ENCODE measurements around the gene MRPL48.

DNA sequence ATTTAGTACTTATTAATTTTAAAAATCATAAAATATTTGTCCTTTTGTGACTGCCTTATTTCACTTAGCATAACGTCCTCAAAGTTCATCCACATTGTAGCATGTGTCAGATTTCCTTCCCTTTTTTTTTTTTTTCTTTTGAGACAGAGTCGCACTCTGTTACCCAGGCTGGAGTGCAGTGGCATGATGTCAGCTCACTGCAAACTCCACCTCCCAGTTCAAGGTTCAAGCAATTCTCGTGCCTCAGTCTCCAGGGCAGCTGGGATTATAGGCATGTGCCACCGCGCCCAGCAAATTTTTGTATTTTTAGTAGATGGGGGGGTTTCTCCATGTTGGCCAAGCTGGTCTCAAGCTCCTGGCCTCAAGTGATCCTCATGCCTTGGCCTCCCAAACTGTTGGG is 37.4 kb upstream of the MRPL48 start:
- TF ChIP-seq BCL11A (IDR thresholded peaks at IDR 0.05; ENCODE audit: low read depth in 2 of 2, low read length in 2 of 2) (no peak), RAD21 (IDR thresholded peaks at IDR 0.05 in 1 of 2, conservative IDR thresholded peaks at IDR 0.05 in 1 of 2; ENCODE audit: low read depth in 2 of 2, low read length in 2 of 2) (no peak), TAF1 (IDR thresholded peaks at IDR 0.05; ENCODE audit: low read depth, low read length) (no peak), POLR2A (IDR thresholded peaks at IDR 0.05; ENCODE audit: control extremely low read depth in 1 of 2, low read depth in 2 of 2, low read length in 2 of 2) (no peak), CEBPB (IDR thresholded peaks at IDR 0.05; ENCODE audit: low read depth, low read length) (no peak), EZH2 (IDR thresholded peaks at IDR 0.05; ENCODE audit: low read depth, low read length, severe bottlenecking) (no peak)
- TF ChIP-seq, protein P1, sequence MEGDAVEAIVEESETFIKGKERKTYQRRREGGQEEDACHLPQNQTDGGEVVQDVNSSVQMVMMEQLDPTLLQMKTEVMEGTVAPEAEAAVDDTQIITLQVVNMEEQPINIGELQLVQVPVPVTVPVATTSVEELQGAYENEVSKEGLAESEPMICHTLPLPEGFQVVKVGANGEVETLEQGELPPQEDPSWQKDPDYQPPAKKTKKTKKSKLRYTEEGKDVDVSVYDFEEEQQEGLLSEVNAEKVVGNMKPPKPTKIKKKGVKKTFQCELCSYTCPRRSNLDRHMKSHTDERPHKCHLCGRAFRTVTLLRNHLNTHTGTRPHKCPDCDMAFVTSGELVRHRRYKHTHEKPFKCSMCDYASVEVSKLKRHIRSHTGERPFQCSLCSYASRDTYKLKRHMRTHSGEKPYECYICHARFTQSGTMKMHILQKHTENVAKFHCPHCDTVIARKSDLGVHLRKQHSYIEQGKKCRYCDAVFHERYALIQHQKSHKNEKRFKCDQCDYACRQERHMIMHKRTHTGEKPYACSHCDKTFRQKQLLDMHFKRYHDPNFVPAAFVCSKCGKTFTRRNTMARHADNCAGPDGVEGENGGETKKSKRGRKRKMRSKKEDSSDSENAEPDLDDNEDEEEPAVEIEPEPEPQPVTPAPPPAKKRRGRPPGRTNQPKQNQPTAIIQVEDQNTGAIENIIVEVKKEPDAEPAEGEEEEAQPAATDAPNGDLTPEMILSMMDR (IDR thresholded peaks at IDR 0.05; ENCODE audit: control extremely low read depth in 1 of 3, insufficient read depth in 1 of 3, low read depth in 1 of 3, low read length in 3 of 3), result no peak
- TF ChIP-seq, protein P2, sequence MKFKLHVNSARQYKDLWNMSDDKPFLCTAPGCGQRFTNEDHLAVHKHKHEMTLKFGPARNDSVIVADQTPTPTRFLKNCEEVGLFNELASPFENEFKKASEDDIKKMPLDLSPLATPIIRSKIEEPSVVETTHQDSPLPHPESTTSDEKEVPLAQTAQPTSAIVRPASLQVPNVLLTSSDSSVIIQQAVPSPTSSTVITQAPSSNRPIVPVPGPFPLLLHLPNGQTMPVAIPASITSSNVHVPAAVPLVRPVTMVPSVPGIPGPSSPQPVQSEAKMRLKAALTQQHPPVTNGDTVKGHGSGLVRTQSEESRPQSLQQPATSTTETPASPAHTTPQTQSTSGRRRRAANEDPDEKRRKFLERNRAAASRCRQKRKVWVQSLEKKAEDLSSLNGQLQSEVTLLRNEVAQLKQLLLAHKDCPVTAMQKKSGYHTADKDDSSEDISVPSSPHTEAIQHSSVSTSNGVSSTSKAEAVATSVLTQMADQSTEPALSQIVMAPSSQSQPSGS (IDR thresholded peaks at IDR 0.05; ENCODE audit: low read length), result no peak
